NCI-H2196 treated with DMSO at 0.1 percent for 48 hours (cell line): Measurements from ENCODE around the gene DNAJC5G.
A peak's percentile ranks its signal among the peaks of the same experiment; 100 is the strongest.
"Not testable (repeated sequence)": the region's sequence is repeated elsewhere in the genome, so short reads cannot be mapped to it uniquely, and the experiment has no call there.

Experiments
- DNase-seq: peaks from one replicate; lab custom pipeline; 2025; ENCODE audit not compliant: unreplicated experiment; lab: John Stamatoyannopoulos, UW

Gene DNAJC5G

GRCh38 chr2:27251766-27252165 is 23.5 kb upstream of the DNAJC5G start:
- DNase-seq: no peak

- DNase-seq: no peak
Observed at GRCh38 chr2:27255187-27255586, 20.0 kb upstream of the DNAJC5G start.

GRCh38 chr2:27255660-27256059 is 19.6 kb upstream of the DNAJC5G start:
- DNase-seq: no peak

- no peak for DNase-seq
Observed at GRCh38 chr2:27256855-27257454, 18.3 kb upstream of the DNAJC5G start.

- DNase-seq: no peak
Observed at GRCh38 chr2:27258051-27258450, 17.2 kb upstream of the DNAJC5G start.

GRCh38 chr2:27261241-27261925 is 13.8 kb upstream of the DNAJC5G start:
- DNase-seq: no peak

- DNase-seq: no peak
Observed at GRCh38 chr2:27261926-27262298, 13.3 kb upstream of the DNAJC5G start.

- DNase-seq: peak; percentile 24
Observed at GRCh38 chr2:27262379-27263286, 12.6 kb upstream of the DNAJC5G start, which contains the start of gene SLC30A3. Gene SLC30A3 (minus strand): TSS chr2:27263047. CDS start chr2:27262906, 141 bp downstream.

- no peak for DNase-seq
Observed at GRCh38 chr2:27263287-27264252, 11.7 kb upstream of the DNAJC5G start.

- DNase-seq: no peak
Observed at GRCh38 chr2:27264253-27264752, 10.9 kb upstream of the DNAJC5G start.

- DNase-seq: peak; percentile 56
Observed at GRCh38 chr2:27264753-27265535, 10.3 kb upstream of the DNAJC5G start.

- no peak for DNase-seq
Observed at GRCh38 chr2:27265536-27265870, 9.7 kb upstream of the DNAJC5G start.

- not testable (repeated sequence) for DNase-seq
Observed at GRCh38 chr2:27268296-27268695, 6.9 kb upstream of the DNAJC5G start.

GRCh38 chr2:27270131-27270530 is 5.1 kb upstream of the DNAJC5G start:
- no peak for DNase-seq

- DNase-seq: no peak
Observed at GRCh38 chr2:27270670-27271069, 4.6 kb upstream of the DNAJC5G start.

GRCh38 chr2:27271631-27272340 is 3.4 kb upstream of the DNAJC5G start:
- DNase-seq: no peak

- not testable (repeated sequence) for DNase-seq
Observed at GRCh38 chr2:27272537-27273522, 2.4 kb upstream of the DNAJC5G start.

- no peak for DNase-seq
Observed at GRCh38 chr2:27278010-27278409, 2.8 kb downstream of the DNAJC5G start.
